K562 (cell line): ENCODE data around the gene ST3GAL3. TPM values are rescaled to one million over a fixed set of nuclear protein-coding genes. Genes with fewer than 3 reads are reported as not detected.
A peak's percentile ranks its signal among the peaks of the same experiment; 100 is the strongest.

Experiments used
- ARID1B ChIP-seq: fragments of 450-650 bp; IDR thresholded peaks from 2 replicates; pipeline ENCODE4 v1.6.1; 2016; ENCODE audit warnings: antibody characterized with exemption, mild to moderate bottlenecking, inconsistent platforms
- CCNT2 ChIP-seq: IDR thresholded peaks from 2 replicates; pipeline ENCODE4 v1.6.1; 2011; ENCODE audit warnings: borderline replicate concordance, low read depth, mild to moderate bottlenecking, moderate library complexity, mixed read lengths, low read length; ENCODE audit not compliant: insufficient read length; ENCODE audit errors: extremely low read depth
- FOS ChIP-seq: IDR thresholded peaks from 3 replicates; pipeline ENCODE4 v1.6.1; 2011; ENCODE audit not compliant: insufficient read length; ENCODE audit errors: extremely low read depth
- HDAC8 ChIP-seq: fragments of 450-650 bp; IDR thresholded peaks from 2 replicates; pipeline ENCODE4 v1.6.1; 2016; ENCODE audit warnings: mild to moderate bottlenecking, missing genetic modification characterization, moderate library complexity, missing compliant biosample characterization
- HNRNPL ChIP-seq: fragments of 200-400 bp; formaldehyde crosslinking; IDR thresholded peaks from 2 replicates; pipeline ENCODE4 v1.6.1; 2017; ENCODE audit warnings: low read depth, mild to moderate bottlenecking, low read length
- IRF2 ChIP-seq: sonication (generic); formaldehyde crosslinking; IDR thresholded peaks from 2 replicates; pipeline ENCODE4 v1.8.1; 2022; ENCODE audit warnings: mild to moderate bottlenecking, missing genetic modification reagents
- KDM1A ChIP-seq, 2 experiments: fragments of 450-650 bp; IDR thresholded peaks; 2 replicates each; pipeline ENCODE4 v1.6.1; 2016; ENCODE audit warnings: mild to moderate bottlenecking in 2 of 2
- NEUROD1 ChIP-seq: fragments of 150-350 bp; IDR thresholded peaks from 2 replicates; pipeline ENCODE4 v1.6.1; 2014; ENCODE audit warnings: borderline replicate concordance, low read length, low read depth; ENCODE audit not compliant: partially characterized antibody
- PHF21A ChIP-seq: fragments of 450-650 bp; IDR thresholded peaks from 2 replicates; pipeline ENCODE4 v1.6.1; 2017; ENCODE audit warnings: low read depth, borderline replicate concordance
- RBM14 ChIP-seq: fragments of 200-400 bp; formaldehyde crosslinking; IDR thresholded peaks from 2 replicates; pipeline ENCODE4 v1.6.1; 2018; ENCODE audit warnings: low read depth, mild to moderate bottlenecking, low read length, moderate library complexity, borderline replicate concordance; ENCODE audit not compliant: insufficient read depth
- RUNX1 ChIP-seq: sonication (generic); IDR thresholded peaks from 2 replicates; pipeline ENCODE4 v1.6.1; 2016; ENCODE audit warnings: antibody characterized with exemption, low read depth
- SMAD4 ChIP-seq: fragments of 250-450 bp; sonication (Bioruptor Pico); conservative IDR thresholded peaks from 2 replicates; pipeline ENCODE4 v1.8.0; 2021; ENCODE audit warnings: inconsistent platforms, mild to moderate bottlenecking, moderate library complexity
- SMARCC2 ChIP-seq: fragments of 450-650 bp; IDR thresholded peaks from 2 replicates; pipeline ENCODE4 v1.6.1; 2017; ENCODE audit warnings: antibody characterized with exemption, moderate library complexity, mild to moderate bottlenecking, low read depth
- TEAD1 ChIP-seq, 2 experiments: fragments of 450-650 bp in 1 of 2; sonication (generic) in 1 of 2; formaldehyde crosslinking; IDR thresholded peaks; 2 replicates each; pipeline versions ENCODE4 v1.4.0 to v1.8.0; 2020 to 2022; ENCODE audit warnings: mild to moderate bottlenecking in 2 of 2, missing genetic modification reagents in 1 of 2
- ZBTB17 ChIP-seq: fragments of 450-650 bp; formaldehyde crosslinking; IDR thresholded peaks from 2 replicates; pipeline ENCODE4 v1.4.0; 2020; ENCODE audit warnings: mild to moderate bottlenecking
- ZNF124 ChIP-seq: sonication (generic); formaldehyde crosslinking; IDR thresholded peaks from 2 replicates; pipeline ENCODE4 v1.8.1; 2022; ENCODE audit warnings: missing genetic modification reagents
- ZNF165 ChIP-seq: fragments of 250-450 bp; sonication (Bioruptor Pico); IDR thresholded peaks from 2 replicates; pipeline ENCODE4 v1.4.0; 2020; ENCODE audit warnings: borderline replicate concordance
- ZNF197 ChIP-seq: fragments of 200-800 bp; sonication (Bioruptor generic); IDR thresholded peaks from 2 replicates; pipeline ENCODE4 v1.6.1; 2016; ENCODE audit warnings: low read depth, missing genetic modification characterization, missing compliant biosample characterization
- ZNF561 ChIP-seq: fragments of 450-650 bp; formaldehyde crosslinking; conservative IDR thresholded peaks from 2 replicates; pipeline ENCODE4 v1.4.0; 2020; ENCODE audit warnings: mild to moderate bottlenecking, moderate library complexity
- polyA plus RNA-seq, 8 experiments: library from polyadenylated mRNA; depleted of rRNA in 4 of 8; stranded (reverse) in 5 of 8; unstranded in 3 of 8; fragments of >200 nt; fragmentation: Nextera tagmentation in 2 of 8; fragmentation: Illumina TruSeq in 1 of 8; extraction: Ambion mirVana in 2 of 8; extraction: Trizol in 1 of 8; gene quantifications; 2 replicates each; pipeline versions ENCODE4 v1.2.1 to v1.2.3, GENCODE V29; 2011 to 2014; ENCODE audit warnings: inconsistent platforms in 1 of 8, missing spikeins in 1 of 8
- total RNA-seq, 7 experiments: library from RNA; depleted of rRNA in 6 of 7; stranded (reverse); fragments of >200 nt in 6 of 7; fragmentation: Illumina TruSeq in 2 of 7; extraction: Trizol in 2 of 7; gene quantifications; 2 replicates each; pipeline versions ENCODE4 v1.2.1 to v1.2.3, GENCODE V29; 2011 to 2021; ENCODE audit warnings: low replicate concordance in 1 of 7
- TF ChIP-seq, protein P1 (sequence below), 2 experiments: IDR thresholded peaks; 2 replicates each; pipeline ENCODE4 v1.6.1; 2012; ENCODE audit warnings: improper control_type of control experiment in 2 of 2, low read depth in 2 of 2, low read length in 2 of 2, borderline replicate concordance in 1 of 2
- TF ChIP-seq, protein P2 (sequence below): fragments of 450-650 bp; IDR thresholded peaks from 2 replicates; pipeline ENCODE4 v1.6.1; 2018; ENCODE audit not compliant: partially characterized antibody

ST3GAL3 gene
- total and polyA plus RNA-seq, 9 of the 15 experiments (the other 6 are each of a cell fraction or from before 2014, with no cell fraction given), result 1.2 to 18.9 (median 11.0) TPM

DNA sequence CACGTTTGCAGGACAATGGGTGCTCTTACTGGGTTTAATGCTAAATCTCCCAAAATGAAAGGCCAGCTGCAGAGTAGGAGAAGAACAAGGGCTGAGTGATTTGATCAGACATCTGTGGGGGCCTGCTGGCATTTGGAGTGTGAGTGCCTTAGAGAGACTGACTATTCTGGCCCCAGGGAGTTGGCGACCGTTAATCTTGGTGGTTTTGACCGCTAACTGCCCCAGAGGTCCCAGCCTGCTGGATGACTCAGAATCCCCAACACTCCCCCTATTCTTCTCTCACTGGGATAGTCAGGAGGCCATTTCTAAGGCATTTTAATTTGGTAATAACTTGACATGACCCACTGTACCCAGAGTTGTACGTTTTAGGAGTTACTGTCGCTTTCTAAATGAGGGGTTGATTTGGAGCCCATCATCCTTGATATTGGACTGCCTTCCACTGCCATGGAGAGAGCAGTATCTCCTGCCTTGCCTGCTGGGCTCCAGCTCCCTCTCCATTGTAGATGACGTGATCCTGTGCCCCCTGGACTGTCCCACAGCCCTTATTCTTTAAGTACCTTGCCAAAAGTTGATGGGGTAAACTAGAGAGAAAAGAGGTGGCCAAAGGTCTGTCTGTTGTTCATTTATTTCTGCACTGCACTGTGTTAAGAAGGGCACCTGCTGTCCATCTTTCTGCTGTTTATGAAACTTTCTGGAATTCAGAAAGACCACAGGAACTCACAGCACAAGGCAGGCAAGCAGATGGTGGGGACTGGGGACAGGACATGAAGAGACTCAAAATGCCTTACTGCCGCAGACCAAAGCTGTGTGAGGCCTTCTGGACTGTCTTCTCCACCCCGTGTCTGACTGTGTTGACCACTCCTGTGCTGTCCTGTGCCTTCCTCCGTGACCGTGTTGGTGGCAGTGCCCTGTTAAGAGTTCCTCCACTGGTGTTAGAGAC is 128.0 kb downstream of the ST3GAL3 start (continued):
- TF ChIP-seq, protein P1, sequence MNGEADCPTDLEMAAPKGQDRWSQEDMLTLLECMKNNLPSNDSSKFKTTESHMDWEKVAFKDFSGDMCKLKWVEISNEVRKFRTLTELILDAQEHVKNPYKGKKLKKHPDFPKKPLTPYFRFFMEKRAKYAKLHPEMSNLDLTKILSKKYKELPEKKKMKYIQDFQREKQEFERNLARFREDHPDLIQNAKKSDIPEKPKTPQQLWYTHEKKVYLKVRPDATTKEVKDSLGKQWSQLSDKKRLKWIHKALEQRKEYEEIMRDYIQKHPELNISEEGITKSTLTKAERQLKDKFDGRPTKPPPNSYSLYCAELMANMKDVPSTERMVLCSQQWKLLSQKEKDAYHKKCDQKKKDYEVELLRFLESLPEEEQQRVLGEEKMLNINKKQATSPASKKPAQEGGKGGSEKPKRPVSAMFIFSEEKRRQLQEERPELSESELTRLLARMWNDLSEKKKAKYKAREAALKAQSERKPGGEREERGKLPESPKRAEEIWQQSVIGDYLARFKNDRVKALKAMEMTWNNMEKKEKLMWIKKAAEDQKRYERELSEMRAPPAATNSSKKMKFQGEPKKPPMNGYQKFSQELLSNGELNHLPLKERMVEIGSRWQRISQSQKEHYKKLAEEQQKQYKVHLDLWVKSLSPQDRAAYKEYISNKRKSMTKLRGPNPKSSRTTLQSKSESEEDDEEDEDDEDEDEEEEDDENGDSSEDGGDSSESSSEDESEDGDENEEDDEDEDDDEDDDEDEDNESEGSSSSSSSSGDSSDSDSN (IDR thresholded peaks at IDR 0.05; ENCODE audit: borderline replicate concordance in 1 of 2, low read depth in 2 of 2, low read length in 2 of 2), result peak in 1 of 2 experiments; percentile 53; a peak in 1 of 4 replicates
- peak; percentile 67 for TF ChIP-seq FOS
- TF ChIP-seq HNRNPL, result 0 out of 2 replicates have a peak, but pooled peaks have one; percentile 19
- TF ChIP-seq ZNF165 (CRISPR knock-in tag), result peak; percentile 69; the same call in 1 of the 2 replicates
- peak; percentile 55 for TF ChIP-seq NEUROD1
- peak; percentile 46 for TF ChIP-seq SMAD4 (CRISPR knock-in tag)
- TF ChIP-seq IRF2 (CRISPR knock-in tag), result no peak
- peak; percentile 58; the same call in 1 of the 2 replicates for TF ChIP-seq ZBTB17 (CRISPR knock-in tag)
- peak; percentile 83 for TF ChIP-seq ARID1B
- TF ChIP-seq ZNF124 (CRISPR knock-in tag), result no peak
- TF ChIP-seq SMARCC2, result peak; percentile 77; the same call in 1 of the 2 replicates
- 0 out of 2 replicates have a peak, but pooled peaks have one; percentile 8 for TF ChIP-seq ZNF561 (CRISPR knock-in tag)
- peak in 1 of 2 experiments; percentile 70; a peak in 2 of 4 replicates for TF ChIP-seq TEAD1 (CRISPR knock-in tag; IDR thresholded peaks at IDR 0.05)
- no peak for TF ChIP-seq HDAC8 (tag)
- 0 out of 4 replicates have a peak, but pooled peaks of 1 of the 2 experiments have one; percentile 34 for TF ChIP-seq KDM1A (IDR thresholded peaks at IDR 0.05)
- TF ChIP-seq, protein P2, sequence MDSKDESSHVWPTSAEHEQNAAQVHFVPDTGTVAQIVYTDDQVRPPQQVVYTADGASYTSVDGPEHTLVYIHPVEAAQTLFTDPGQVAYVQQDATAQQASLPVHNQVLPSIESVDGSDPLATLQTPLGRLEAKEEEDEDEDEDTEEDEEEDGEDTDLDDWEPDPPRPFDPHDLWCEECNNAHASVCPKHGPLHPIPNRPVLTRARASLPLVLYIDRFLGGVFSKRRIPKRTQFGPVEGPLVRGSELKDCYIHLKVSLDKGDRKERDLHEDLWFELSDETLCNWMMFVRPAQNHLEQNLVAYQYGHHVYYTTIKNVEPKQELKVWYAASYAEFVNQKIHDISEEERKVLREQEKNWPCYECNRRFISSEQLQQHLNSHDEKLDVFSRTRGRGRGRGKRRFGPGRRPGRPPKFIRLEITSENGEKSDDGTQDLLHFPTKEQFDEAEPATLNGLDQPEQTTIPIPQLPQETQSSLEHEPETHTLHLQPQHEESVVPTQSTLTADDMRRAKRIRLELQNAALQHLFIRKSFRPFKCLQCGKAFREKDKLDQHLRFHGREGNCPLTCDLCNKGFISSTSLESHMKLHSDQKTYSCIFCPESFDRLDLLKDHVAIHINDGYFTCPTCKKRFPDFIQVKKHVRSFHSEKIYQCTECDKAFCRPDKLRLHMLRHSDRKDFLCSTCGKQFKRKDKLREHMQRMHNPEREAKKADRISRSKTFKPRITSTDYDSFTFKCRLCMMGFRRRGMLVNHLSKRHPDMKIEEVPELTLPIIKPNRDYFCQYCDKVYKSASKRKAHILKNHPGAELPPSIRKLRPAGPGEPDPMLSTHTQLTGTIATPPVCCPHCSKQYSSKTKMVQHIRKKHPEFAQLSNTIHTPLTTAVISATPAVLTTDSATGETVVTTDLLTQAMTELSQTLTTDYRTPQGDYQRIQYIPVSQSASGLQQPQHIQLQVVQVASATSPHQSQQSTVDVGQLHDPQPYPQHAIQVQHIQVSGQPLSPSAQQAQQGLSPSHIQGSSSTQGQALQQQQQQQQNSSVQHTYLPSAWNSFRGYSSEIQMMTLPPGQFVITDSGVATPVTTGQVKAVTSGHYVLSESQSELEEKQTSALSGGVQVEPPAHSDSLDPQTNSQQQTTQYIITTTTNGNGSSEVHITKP, result peak; percentile 66
- TF ChIP-seq PHF21A, result peak; percentile 82; the same call in 1 of the 2 replicates
- no peak for TF ChIP-seq ZNF197
- TF ChIP-seq CCNT2, result peak; percentile 75
- TF ChIP-seq RUNX1, result 0 out of 2 replicates have a peak, but pooled peaks have one; percentile 61
- no peak for TF ChIP-seq RBM14
